Renal cortex interstitium (tissue), 15 donors: Measurements from ENCODE around the gene DENND4B. TPM values are rescaled to one million over a fixed set of nuclear protein-coding genes. Genes with fewer than 3 reads are reported as not detected.
"Not testable (repeated sequence)": the region's sequence is repeated elsewhere in the genome, so short reads cannot be mapped to it uniquely, and the experiment has no call there.

ENCODE experiments used
- DNase-seq, 11 donors: peaks; one replicate each; pipeline ENCODE4 v3.0.0-alpha.2; 2013; ENCODE audit warnings: low read depth in 9 of 11, low spot score in 4 of 11; ENCODE audit errors: extremely low read depth in 1 of 11
- long read RNA-seq, 16 experiments: transcript quantifications; one replicate each; lab custom pipeline, GENCODE V29; 2026
- polyA plus RNA-seq, 3 donors: library from polyadenylated mRNA; unstranded; fragments of 120-200 nt; gene quantifications; one replicate each; pipeline ENCODE4 v1.2.1, GENCODE V29; 2013; ENCODE audit not compliant: insufficient read length in 3 of 3

DENND4B gene, protein sequence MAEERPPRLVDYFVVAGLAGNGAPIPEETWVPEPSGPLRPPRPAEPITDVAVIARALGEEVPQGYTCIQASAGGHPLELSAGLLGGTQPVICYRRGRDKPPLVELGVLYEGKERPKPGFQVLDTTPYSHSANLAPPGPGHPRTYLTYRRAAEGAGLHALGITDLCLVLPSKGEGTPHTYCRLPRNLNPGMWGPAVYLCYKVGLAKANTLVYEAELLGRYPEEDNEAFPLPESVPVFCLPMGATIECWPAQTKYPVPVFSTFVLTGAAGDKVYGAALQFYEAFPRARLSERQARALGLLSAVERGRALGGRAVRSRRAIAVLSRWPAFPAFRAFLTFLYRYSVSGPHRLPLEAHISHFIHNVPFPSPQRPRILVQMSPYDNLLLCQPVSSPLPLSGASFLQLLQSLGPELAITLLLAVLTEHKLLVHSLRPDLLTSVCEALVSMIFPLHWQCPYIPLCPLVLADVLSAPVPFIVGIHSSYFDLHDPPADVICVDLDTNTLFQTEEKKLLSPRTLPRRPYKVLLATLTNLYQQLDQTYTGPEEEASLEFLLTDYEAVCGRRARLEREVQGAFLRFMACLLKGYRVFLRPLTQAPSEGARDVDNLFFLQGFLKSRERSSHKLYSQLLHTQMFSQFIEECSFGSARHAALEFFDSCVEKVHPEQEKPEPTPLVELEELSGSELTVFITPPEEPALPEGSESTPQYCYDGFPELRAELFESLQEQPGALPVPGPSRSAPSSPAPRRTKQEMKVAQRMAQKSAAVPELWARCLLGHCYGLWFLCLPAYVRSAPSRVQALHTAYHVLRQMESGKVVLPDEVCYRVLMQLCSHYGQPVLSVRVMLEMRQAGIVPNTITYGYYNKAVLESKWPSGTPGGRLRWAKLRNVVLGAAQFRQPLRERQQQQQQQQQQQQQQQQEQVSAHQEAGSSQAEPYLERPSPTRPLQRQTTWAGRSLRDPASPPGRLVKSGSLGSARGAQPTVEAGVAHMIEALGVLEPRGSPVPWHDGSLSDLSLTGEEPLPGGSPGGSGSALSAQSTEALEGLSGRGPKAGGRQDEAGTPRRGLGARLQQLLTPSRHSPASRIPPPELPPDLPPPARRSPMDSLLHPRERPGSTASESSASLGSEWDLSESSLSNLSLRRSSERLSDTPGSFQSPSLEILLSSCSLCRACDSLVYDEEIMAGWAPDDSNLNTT (N-terminal part only)
- 10 to 100 TPM; 30.8 to 49.8 (median 41.8) TPM for polyA plus RNA-seq
- long read RNA-seq, donor 1 = 0 reads
- long read RNA-seq, donor 2, partial matches to known transcripts = 0 of 1 reads
- long read RNA-seq, donor 2, other reads (novel, unspliced or antisense) = 0 of 1 reads
- long read RNA-seq, donor 3 = 0 reads
- long read RNA-seq, donor 4 = 0 reads
- long read RNA-seq, donor 5 = 0 reads
- long read RNA-seq, donor 6, partial matches to known transcripts = 0 of 2 reads
- long read RNA-seq, donor 6, other reads (novel, unspliced or antisense) = 0 of 2 reads
- long read RNA-seq, donor 7, partial matches to known transcripts = 0 of 1 reads
- long read RNA-seq, donor 7, other reads (novel, unspliced or antisense) = 0 of 1 reads
- long read RNA-seq, donor 8, partial matches to known transcripts = 0 of 2 reads
- long read RNA-seq, donor 8, other reads (novel, unspliced or antisense) = 0 of 2 reads
- long read RNA-seq, donor 9, partial matches to known transcripts = 0 of 1 reads
- long read RNA-seq, donor 9, other reads (novel, unspliced or antisense) = 0 of 1 reads
- long read RNA-seq, donor 10, partial matches to known transcripts = 0 of 1 reads
- long read RNA-seq, donor 10, other reads (novel, unspliced or antisense) = 0 of 1 reads
- long read RNA-seq, donor 11 = 0 reads
- long read RNA-seq, donor 12 = 0 reads
- long read RNA-seq, donor 13, partial matches to known transcripts = 0 of 2 reads
- long read RNA-seq, donor 13, other reads (novel, unspliced or antisense) = 0 of 2 reads
- long read RNA-seq, donor 14 = 0 reads
- long read RNA-seq, donor 15, partial matches to known transcripts = 0 of 1 reads
- long read RNA-seq, donor 15, other reads (novel, unspliced or antisense) = 0 of 1 reads
- long read RNA-seq, donor 16, full-length matches to known transcripts = 3 of 9 reads
- long read RNA-seq, donor 16, partial matches to known transcripts = 6 of 9 reads
- long read RNA-seq, donor 16, other reads (novel, unspliced or antisense) = 0 of 9 reads

DNA sequence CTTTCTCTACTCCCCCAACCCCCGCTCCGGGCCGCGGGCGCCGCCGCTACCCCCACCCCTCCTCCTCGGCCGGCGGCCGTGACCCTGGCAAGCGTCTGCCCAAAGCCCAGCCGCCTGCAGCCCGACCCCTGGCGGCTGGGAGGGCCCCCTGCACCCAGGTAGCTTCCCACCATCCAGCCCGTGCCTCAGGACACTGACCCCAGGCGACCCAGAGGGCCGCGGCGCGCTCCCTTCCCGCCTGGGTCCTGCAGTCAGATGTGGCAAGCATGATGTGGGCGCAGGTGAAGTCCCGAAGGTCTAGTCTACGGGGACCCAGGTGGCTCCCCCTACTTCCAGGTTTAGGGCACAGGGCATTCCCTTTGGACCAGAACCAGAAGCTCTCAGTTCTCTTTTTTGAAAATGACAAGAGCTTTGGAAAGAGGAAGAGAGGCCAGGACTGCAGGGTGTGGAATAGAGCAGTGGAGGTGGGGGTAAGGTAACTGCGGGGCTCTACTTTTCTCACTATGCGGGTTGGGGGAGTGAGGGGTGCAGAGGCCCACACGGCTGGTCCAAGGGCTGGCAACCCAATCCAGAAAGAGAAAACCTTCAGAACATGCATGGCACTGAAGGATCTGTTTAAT is at the start of gene DENND4B:
Gene DENND4B (minus strand): TSS at position 97 of the 620 bp plus-strand sequence. CDS start 2,344 bp downstream, outside the sequence.
- peak in 5 of 11 donors; percentile 51 to 77 (median 72) for DNase-seq

DNA sequence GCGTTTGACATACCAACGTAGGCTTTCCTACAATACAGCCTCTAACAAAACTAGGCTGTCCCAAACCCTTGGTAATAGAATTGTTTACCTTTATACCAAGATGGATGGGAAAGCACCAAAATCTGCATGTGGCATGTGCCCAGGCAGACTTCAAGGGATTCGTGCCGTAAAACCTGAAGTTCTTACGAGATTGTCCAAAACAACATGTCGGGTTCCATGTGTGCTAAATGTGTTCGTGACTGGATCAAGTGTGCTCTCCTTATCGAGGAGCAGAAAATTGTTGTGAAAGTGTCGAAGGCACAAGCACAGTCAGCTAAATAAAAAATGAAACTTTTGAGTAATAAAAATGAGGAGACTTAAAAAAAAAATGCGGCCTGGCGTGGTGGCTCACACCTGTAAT is 49.1 kb upstream of the DENND4B start:
- DNase-seq = no peak

DNA sequence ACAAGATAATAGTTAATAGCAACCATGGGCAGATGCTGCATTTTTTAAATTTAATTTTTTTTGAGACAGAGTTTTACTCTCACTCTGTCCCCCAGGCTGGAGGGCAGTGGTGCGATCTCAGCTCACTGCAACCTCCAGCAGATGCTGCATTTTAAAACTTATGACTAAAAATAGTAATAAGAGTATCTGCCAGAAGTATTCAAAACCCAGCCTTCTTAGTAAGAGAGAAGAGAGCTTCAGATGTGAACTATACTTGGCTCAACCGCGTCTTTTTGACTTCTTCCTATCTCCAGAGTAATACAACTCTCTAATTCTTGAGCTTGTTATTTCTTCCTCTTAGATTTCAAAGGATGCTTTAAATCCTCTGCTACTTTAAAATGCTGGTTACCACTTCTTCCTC is 48.7 kb upstream of the DENND4B start:
- DNase-seq = no peak

DNA sequence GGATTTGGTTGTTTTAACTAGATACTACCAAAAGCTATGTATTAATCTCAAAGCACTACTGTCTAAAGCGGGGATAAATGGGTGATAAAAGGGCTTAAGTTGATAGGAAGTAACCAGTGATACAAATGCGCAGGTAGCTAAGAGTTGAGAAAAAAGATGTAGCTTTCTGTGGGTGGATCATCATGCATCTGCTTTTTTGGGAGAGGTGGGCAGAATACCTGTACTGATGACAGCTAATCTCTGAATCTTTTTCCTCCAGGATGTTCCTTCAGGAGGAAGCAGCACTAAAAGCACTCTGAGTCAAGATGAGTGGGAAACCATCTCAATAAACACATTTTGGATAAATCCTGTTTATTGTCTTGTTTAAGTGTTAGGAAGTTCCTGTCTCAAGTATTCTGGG is 45.3 kb upstream of the DENND4B start:
- no peak for DNase-seq

DNA sequence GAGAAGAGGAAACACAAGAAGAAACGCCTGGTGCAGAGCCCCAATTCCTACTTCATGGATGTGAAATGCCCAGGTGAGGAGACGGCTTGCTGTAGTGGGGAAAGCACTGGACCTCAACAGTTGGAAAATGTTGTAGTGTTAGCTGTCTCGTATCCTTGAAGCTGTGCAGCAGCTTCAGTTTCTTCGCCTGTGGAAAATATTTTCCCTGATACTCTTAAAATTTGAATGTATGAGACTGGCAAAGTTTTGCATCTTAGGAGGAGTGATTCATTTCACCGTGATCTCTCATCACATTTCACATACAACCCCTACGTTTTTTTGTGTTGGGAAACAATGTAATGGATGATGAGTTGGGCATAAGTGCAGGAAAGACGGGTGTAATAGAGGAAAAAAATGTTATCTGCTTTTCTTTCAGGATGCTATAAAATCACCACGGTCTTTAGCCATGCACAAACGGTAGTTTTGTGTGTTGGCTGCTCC is 44.7 kb upstream of the DENND4B start:
- no peak for DNase-seq

DNA sequence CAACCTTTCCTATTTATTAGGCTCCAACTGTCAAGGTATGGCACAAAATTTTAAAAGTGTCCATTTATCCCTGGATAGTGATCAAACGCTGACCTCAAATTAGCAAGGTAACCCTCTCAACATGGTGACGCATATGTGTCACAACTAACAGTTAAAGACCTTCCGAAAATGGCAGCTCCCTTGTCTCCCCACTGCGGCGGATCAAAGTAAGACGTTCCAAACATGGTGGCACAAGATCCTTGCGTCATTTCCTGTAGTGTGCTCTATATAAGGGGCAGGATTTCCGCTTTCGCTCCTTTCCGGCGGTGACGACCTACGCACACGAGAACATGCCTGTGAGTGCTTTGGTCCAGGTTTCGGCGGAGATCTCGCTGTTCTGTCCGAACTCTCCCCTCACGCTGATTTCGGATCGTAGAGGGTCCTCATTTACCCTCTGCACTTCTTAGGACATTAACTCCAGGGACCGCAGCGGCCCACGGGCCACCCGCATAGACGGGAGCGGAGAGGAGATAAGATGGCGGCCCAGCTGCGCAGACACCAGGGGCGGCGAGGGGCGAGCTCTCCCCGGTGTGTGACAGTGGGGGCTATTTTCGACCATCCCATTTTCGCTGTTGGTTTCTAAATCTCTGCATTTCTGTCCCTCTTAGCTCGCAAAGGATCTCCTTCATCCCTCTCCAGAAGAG is 44.1 kb upstream of the DENND4B start, which contains the start of gene RPS27:
Gene RPS27 (plus strand): TSS at position 295 of the 683 bp plus-strand sequence. CDS start 35 bp downstream, at position 330.
- peak; percentile 96 to 99 (median 98) for DNase-seq

DNA sequence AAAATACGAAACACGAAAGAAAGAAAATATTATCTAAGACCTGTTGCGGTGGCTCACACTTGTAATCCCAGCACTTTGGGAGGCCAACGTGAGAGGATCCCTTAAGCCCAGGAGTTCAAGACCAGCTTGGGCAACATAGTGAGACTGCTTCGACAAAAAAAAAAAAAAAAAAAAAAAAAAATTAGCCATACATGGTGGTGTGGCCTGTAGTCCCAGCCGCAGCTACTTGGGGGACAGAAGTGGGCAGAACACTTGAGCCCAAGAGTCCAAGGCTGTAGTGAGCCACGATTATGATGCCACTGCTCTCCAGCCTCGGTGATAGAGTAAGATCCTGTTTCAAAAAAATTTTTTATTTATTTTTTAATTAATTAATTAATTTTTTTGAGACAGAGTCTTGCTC is 41.1 kb upstream of the DENND4B start:
- DNase-seq = no peak

DNA sequence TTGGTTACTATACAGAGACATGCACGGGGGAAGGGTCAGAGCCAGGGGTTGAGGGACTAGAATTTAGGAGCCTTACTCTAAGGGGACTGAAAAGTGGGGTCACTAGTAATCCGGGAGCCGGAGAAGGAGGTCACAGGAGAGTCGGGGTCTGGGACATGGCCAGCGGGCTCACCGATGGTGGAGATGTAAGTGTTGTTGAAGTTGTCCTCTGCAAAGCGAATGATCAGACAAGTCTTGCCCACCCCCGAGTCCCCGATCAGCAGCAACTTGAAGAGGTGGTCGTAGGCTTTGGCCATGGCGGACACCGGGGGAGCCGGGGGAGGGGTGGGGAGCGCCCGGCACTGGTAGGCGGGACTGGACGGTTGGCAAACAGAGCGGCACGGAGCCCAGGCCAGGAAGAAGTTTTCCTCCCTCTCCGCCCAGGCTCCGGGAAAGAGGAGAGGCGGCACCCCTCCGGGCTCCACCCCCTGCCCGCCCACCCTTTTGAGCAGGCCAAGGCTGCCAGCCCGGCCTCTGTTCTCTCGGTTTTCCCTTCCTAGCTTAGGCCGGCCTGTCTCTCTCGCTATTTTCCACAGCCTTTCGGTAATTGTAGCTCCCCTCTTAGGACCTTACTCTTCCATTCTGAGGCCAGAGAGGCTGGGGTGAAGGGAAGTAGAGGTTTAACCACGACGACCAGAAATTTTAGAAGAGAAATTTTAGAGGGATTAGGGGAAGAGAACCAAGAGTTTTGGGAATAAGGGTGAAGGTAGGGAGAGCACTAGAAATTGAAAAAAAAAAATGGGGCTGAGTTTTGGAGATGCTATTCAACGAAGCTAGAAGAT is 39.6 kb upstream of the DENND4B start, which contains the start of gene RAB13:
Gene RAB13 (minus strand): TSS at position 399 of the 821 bp plus-strand sequence. CDS start 103 bp downstream, at position 296.
- DNase-seq = peak in 8 of 11 donors; percentile 67 to 82 (median 80)

DNA sequence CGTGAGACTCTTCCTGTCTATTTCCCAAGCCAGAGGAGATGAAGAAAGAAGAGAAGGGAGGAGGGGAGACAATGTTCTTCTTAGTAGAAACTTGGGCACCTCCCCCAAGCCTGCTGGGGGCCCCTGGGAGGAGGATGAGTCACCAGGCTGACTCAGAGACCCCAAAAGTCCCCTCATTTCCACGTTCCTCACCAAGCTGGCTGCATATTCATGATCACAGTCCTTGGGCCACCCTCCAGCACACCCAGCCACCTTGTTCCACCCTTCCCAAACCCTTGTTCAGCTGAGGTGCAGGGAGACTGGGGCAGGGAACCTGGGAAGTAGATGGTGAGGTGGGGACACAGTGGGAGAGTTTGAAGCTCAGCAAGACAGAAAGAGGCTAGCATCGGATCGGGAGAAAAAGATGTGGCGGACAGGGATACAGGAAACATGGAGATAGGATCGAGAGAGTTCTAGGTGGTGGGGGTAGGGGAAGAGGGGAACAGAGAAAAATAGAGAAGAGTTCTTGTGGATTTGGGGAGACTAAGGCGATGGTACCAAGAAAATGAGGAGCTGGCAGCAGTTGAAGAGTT is 38.9 kb upstream of the DENND4B start:
- no peak for DNase-seq

DNA sequence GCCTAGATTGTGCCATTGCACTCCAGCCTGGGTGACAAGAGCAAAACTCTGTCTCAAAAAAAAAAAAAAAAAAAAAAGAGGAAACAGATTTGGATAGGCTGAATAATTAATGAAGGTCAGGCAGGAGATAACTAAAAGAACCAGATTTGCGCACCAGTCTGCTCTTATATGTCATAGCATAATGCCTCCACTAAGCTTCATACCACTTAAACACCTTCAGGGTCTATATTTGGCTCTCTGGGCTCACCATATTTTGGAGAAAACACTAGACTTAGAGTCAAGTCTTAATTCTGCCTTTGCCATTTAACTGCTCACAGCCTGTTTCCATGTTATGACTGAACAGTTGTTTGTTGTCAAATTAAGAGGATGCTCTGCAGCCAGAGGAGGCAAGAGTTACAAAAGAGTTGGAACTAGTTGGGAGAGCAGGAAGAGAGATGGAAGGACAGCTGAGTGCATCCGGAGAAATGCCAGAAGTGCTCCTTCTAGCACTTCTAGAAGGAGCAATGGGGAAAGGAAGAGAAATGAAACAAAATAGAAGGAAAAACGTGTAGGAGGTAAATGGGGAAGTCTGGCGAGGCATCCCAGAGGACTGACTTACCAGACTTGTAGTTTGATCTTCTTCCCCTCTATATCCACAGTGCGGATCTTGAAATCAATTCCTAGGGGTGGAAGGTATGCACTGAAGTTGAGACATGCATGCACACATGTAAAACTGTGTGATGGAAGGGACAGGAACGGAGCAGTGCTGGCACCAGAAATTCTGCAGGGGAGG is 37.8 kb upstream of the DENND4B start:
- DNase-seq = peak in 1 of 11 donors; percentile 21

DNA sequence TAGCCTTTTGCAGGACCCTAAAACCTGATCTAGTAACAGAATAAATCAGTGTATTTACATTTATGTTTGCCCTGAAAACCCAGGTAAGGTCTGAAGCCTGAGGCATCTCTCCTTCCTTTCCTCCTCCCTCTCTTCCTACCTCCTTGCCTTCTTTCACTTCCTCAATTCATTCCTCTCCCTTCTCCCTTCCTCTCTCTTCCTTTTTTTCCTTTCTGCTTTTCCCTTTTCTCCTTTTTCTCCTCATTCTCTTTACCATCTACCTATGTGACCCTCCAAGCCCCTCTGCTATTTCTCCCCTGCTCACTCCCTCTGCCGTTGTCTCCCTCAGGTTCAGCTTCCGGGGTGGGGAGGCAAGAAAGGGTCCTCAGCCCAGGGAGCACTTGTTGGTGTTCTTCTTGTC is 35.2 kb upstream of the DENND4B start:
- not testable (repeated sequence) for DNase-seq

DNA sequence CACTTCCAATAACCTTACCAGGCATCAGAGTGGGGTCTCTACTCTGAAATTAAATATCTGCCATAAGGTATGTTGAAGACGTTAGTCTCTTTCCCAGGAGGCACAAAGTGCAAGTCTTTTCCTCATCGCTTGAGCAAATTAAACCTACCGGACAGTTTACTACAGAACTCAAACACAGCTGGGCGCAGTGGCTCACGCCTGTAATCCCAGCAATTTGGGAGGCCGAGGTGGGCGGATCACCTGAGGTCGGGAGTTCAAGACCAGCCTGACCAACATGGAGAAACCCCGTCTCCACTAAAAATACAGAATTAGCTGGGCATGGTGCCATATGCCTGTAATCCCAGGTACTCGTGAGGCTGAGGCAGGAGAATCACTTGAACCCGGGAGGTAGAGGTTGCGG is 32.6 kb upstream of the DENND4B start:
- not testable (repeated sequence) for DNase-seq

DNA sequence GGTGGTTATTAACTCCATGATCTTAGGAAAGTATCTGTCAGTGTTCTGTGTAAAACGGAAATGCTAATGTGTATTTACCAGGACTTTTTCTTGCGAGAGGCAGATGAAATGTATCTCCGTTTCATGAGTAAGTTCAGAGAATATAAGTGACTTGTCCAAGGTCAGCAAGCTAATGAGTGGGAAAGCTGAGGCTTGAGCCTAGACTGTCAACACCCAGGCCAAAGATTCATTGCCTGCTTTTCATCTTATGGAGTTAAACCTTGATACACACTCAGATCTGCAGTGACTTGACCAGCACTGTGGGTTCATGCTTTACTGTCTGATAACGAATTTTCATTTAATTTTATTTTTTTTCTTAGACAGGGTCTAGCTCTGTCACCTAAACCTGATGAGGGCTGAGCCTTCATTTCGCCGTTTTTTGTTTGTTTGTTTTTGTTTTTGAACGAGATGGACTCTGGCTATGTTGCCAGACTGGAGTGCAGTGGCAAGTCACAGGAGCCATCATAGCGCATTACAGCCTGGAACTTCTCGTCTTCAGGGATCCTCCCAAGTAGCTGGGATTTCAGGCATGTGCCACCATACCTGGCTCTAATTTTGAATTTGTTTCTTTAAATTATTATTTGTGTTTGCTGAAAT is 31.9 kb upstream of the DENND4B start:
- DNase-seq = no peak
